GM10266 (cell line): ENCODE data around the gene PTPN9.

ENCODE experiments used
- DNase-seq: peaks from one replicate; pipeline ENCODE4 v3.0.0; 2012; ENCODE audit errors: extremely low spot score
- CTCF ChIP-seq: IDR thresholded peaks from 2 replicates; pipeline ENCODE4 v1.5.1; 2012; ENCODE audit warnings: mild to moderate bottlenecking, low read depth; ENCODE audit not compliant: control insufficient read depth, insufficient read depth; ENCODE audit errors: missing control alignments

The PTPN9 gene

DNA sequence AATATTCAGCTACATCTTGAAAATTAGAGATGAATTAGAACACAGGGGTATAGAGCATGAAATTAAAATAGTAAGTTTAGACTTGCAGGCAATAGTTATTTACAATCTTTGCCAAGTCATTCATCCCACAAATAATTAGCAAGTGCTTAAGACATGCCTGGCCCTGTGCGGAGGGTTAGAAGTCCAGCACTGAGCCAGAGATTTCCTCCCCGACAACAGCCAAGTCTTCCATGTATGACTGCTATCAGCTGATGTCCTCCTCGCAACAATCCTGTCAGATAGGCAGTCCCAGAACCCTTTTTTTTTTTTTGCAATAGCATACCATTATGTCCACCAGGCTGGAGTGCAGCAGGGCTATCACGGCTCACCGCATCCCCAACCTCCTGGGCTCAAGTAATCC lies 142.2 kb downstream of the PTPN9 start:
- no peak for DNase-seq
- TF ChIP-seq CTCF = no peak

DNA sequence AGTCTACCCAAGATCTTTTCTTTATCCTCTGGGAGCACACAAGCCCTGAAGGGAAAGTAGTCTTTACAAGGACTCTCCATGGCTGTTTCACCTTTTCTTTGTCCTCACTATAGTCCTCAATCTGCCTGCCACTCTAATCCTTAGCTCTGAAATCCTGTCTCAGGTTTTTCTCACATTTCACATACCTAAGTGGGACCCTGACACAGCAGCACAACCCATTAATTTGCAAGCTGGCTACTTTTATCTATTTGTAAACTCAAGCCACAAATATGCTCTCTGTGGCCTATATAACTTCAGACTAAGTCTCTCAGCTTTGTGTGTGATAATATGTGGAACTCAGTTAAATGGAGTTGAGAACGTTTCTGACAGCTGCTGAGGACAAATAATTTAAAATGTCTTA lies 147.4 kb downstream of the PTPN9 start:
- no peak for DNase-seq
- TF ChIP-seq CTCF = no peak

DNA sequence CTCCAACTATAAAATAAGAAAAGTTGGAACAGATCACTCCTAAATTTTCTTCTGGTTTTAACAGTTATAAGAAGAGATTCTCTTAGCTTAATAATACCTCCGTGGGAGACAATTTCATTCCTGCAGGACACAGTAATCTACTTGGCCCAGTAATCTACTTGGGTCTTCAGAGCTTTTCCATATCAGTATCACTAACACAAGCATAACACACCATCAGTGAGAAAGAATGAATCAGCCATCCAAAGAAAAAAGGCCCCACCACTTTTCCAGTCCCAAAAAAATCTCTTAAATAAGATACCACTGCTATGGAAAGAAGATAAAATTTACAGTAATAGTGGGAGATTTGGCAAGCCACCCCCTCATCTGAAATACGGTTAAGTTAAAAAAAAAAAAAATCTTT lies 147.8 kb downstream of the PTPN9 start:
- DNase-seq = no peak
- TF ChIP-seq CTCF = no peak

DNA sequence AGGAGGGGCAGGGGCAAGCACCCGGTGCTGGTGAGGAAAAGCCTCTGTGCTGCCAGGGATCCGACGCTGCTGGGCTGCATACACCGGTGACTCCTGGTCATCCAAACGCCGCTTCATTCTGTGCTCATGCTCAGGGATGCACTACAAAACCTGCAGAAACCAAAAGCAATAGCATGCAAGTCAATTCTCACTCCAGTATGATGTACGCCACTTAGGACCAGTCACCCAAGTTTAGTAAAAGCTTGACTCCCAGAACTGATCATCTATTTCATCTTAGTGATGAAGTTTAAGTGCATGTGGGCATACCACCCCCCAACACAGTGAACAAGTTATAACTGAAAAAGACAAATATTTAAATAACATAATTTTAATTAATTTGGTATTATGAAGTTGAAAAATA lies 148.9 kb downstream of the PTPN9 start:
- no peak for TF ChIP-seq CTCF
- no peak for DNase-seq

DNA sequence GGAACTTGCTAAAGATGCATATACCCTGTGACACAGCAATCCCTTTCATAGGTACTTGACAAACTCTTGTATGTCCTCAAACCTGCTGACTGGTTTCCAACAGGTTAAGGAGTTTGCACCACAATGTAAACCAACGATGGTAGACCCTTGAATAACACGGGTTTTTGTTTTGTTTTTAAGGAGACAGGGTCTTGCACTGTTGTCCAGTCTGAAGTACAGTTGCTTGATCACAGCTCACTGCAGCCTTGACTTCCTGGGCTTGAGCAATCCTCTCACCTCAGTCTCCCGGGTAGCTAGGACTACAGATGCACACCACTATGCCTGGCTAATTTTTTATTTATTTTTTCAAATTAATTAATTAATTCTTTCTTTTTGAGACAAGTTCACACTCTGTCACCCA lies 151.0 kb downstream of the PTPN9 start:
- DNase-seq = no peak
- TF ChIP-seq CTCF = no peak

GRCh38 chr15:75425966-75426500 lies 153.1 kb downstream of the PTPN9 start:
- TF ChIP-seq CTCF = no peak

DNA sequence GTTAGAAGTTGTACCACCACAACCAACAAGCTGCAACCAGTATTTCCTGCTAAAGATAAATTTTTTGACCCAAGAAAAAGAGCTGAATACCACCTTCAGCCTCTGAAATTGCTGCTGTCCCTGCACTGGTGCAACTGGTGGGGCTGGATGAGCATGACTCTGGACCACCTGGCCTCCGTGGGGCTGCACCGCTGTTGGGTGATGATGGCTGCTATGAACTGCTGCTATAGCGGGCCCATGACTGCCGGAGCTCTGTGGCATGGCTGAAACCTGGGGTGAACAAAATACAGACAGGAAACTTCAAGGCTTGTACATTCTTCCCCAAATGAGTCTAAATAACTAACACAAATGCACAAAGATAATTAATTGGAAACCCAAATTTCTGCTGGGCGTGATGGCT lies 156.6 kb downstream of the PTPN9 start:
- no peak for TF ChIP-seq CTCF
- no peak for DNase-seq

More at GRCh38 chr15:75425966-75426500, 153.1 kb downstream of the PTPN9 start:
- DNase-seq = no peak

GRCh38 chr15:75420698-75421097 lies 158.4 kb downstream of the PTPN9 start:
- TF ChIP-seq CTCF = no peak
- DNase-seq = no peak
